GM18505 (cell line): ENCODE measurements around the gene MTSS2.
"Not testable (repeated sequence)": the region's sequence is repeated elsewhere in the genome, so short reads cannot be mapped to it uniquely, and the experiment has no call there.

ENCODE experiments used
- ATAC-seq: cut with Tn5 transposase; IDR thresholded peaks from one replicate; pipeline ENCODE4 v1.9.1; 2021; ENCODE audit not compliant: unreplicated experiment
- POLR2A ChIP-seq: IDR thresholded peaks from 4 replicates; pipeline ENCODE4 v1.6.1; 2011; ENCODE audit warnings: borderline replicate concordance; ENCODE audit not compliant: insufficient read depth, insufficient read length; ENCODE audit errors: extremely low read depth

The MTSS2 gene

GRCh38 chr16:70675851-70676513 lies 9.9 kb downstream of the MTSS2 start:
- no peak for ATAC-seq
- no peak for TF ChIP-seq POLR2A

DNA sequence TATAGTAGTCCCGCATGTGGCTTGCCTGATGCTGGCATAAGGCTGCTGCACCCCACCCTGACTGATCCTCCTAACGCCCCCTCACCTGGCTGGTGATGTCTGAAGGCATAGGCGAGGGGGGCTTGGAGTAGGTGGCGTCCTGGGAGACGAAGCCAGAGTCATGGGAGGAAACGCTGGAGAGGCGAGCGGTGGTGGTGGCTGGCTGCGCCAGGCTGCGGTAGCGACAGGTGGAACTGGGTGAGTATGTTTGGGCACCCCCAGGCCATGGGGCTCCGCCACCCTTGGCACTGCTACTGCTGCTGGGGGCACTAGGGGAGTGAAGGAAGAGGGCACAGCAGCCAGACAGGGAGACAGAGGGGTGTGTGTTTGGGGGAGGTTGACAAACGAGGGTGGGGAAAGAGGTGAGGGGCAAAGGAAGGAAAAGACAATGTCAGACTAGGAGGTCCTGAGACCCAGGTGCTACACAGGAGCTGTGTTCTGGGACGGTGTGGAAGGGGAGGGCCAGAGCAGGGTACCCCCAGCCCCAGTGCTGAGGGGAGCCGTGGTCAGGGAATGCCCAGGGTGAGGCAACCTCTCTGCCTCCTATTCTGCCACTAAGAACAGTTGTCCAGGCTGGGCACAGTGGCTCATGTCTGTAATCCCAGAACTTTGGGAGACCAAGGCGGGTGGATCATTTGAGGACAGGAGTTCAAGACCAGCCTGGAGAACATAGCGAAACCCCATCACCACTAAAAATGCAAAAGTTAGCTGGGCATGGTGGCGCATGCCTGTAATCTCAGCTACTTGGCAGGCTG lies 11.4 kb downstream of the MTSS2 start:
- TF ChIP-seq POLR2A, result no peak
- ATAC-seq, result no peak

DNA sequence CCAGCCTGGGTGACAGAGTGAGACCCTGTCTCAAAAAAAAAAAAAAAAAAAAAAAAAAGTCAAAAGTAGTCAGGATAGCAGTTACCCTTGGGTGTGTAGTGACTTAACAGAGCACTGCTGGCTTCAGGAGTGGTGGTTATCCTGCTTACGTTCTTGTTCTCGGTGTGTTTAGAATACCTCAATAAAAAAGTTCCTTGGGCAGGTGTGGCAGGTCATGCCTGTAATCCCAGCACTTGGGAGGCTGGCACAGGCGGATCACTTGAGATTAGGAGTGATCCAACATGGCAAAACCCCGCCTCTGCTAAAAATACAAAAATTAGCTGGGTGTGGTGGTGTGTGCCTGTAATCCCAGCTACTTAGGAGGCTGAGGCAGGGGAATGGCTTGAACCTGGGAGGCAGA lies 14.9 kb downstream of the MTSS2 start:
- not testable (repeated sequence) for ATAC-seq

DNA sequence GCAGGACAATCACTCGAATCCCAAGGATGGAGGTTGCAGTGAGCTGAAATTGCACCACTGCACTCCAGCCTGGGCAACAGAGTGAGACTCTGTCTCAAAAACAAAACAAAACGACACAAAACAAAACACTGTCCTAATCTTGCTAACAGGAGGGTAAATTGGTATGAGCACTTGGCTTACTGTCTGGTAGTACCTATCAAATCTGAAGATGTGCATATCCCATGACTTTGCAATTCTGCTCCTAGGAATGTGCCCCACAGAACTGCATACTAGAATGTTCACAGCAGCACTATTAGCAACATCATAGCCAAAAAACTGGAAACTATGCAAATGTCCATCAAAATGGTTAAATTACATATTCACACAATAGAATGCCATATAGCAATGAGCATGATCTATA lies 15.7 kb downstream of the MTSS2 start:
- no peak for TF ChIP-seq POLR2A
- ATAC-seq, result no peak

DNA sequence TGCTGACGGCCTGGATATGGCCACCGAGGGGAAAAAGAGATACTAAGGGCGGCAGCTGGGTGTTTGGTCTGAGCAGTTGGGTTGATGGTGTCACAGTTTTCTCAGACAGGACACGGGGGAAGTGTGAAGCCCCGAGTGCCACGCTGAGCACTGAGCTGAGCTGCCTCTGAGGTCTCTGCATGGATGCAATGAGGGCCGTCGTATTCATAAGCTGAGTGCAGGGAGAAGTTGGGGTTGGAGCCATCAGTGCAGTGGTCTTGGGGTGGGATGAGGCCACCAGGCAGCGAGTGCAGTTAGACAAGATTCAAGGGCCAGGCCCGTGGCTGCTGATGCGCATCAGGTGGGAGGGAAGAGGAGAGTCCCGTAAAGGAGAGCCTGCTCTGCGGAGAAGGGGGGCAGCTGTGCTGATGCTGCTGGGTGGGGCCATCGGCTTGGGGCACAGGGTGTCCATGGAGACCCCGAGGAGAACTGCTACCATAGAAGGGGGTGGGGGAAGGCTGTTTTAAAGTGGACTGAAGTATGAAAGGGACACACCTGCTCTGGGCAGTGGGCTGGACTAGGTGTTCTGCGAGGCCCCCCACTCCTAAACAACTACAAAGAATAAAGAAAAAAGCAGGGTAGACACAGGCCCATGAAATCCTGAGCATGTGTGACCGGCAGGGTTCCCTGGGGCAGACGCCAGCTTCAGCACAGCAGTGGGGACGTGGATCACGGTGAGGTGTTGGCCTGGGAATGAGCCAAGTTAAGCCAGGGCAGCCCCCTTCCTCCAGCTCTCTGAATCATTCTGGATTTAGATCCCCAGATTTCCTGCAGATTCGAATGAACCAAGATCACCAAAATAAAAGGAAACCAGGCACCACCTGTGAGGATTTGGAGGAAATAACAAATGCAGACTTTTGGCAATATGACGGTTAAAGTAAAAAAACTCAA lies 19.8 kb downstream of the MTSS2 start:
- TF ChIP-seq POLR2A, result no peak
- no peak for ATAC-seq

- no peak for ATAC-seq
- TF ChIP-seq POLR2A, result no peak
These were observed 20.6 kb downstream of the MTSS2 start for GRCh38 chr16:70665113-70665694.

DNA sequence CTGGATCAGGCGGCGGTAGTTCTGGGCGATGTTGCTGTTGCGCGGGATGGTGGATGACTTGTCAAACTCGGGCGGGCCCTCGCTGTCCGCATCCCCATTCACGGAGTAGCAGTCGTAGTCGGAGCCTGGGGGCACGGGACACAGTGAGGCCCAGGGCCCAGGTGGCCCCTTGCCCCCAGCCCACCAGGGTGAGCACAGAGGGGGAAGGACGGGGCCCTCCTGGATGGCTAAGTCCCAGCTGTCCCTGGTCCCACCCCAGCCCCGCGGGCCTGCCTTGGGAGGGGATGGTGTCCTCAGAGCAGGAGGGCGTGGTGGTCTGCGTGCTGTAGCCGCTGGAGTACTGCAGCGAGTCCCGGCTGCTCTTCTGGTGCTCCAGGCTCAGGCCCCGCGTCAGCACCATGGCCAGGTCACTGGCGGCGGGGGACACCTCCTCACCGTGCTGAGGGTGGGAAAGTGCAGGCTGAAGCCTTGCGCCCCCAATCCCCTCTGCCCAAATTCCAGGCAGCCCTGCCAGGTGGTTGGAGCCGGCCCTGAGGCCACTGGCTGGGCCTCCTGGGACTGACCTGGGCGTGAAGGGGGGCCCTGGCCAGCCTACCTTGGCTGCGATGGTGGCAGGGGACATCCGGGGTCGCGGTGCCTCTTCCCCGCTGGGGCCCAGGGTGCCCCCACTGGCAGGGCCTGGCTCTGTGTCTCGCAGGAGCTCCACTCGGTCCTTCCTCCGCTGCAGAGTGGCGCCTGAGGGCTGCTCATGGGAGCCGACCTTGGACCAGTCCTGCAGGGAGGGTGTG lies 21.3 kb downstream of the MTSS2 start:
- ATAC-seq, result no peak
- TF ChIP-seq POLR2A, result no peak

DNA sequence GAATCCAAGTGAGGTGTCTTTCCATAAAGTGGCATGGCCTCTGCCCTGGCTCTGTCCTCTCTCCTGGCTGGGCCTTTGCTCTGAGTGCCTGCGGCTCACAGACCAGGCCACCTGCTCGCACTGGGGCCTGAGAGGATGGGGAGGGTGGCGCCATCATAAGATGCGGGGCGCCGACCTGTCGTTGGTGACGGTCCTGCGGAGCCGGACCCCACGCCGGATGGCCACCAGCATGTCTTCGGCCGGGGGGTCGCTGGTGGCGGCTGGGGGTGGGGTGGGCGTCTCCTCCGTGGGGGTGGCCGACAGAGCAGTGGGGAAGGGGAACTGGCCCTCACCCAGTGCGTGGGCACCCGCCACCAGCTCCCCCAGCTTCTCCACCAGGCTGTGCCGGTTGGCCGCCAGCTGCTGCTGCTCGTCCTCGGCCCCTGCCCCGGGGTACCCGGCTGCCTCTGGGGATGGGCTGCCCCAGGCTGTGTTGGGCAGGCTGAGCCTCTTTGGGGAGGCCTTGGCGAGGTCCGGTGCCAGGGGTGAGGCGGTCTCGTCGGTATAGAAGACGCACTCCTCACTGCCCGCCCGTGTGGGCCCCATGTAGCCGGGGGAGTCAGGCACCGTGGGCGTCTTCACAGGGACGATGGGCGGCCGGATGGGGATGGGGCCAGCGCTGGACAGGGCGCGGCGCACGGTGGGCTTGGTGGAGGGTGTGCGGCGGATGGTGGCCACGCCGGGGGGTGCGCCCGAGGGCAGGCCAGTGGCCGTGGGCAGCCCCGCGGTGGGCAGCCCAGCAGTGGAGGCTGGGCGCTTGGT lies 22.1 kb downstream of the MTSS2 start:
- no peak for ATAC-seq
- no peak for TF ChIP-seq POLR2A

DNA sequence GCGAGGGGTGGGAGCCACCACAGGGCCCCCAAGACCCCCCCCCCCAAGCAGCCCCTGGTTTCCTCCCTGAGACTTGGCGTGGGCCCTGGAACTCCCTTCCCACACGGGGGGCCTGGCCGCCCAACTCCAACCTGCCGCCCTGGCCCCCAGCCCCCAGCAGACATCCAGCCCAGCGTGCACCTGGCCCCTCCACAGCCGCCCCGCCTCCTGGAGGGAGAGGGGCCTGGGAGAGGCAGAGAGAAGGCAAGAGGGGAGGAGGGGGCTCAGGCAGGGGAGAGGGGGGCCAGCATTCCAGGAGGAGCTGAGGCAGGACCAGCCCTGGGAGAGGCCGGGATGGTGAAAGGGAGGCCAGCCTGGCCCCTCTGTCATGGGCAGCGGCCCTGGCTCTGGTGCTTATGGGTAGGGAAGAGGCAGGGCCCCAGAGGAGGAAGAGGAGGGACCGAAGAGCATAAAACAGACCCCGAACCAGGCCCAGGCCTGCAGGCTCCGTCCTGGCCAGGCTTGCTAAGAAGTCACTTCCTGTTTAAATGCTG lies 22.8 kb downstream of the MTSS2 start:
- no peak for TF ChIP-seq POLR2A
- ATAC-seq, result no peak

DNA sequence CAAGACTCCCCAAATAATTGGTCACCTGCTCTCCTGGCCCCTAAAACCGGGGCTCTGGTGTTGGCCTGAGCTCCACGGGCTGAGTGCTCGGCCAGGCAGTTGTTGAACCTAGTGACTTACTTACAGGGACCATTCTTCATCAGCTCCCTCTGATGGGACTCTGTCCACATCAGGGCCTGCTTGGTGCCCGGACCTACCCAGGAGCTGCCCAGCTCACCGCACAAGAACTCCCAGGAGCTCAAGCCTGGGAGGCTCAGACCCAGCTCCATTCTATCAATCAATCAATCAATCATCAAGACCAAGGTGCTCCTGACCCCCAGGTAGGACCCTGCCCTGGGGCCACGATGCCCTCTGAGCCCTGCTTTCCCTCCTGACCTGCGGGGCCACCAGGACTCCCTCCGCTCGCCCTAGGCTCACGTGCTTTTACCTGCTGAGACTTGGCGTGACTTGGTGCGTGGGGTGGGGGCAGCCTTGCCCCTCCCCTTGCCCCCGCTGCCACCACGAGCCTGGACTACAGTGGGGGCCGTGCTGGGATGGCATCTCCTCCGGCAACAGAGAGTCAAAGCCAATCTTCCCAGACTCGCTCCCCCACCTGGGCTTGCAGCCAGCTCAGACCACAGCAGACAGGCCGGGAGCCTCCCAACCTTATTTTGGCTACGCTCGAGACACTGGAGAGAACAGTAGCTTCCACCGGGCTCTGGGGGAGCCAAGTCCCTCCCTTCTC lies 23.8 kb downstream of the MTSS2 start:
- no peak for TF ChIP-seq POLR2A
- no peak for ATAC-seq

DNA sequence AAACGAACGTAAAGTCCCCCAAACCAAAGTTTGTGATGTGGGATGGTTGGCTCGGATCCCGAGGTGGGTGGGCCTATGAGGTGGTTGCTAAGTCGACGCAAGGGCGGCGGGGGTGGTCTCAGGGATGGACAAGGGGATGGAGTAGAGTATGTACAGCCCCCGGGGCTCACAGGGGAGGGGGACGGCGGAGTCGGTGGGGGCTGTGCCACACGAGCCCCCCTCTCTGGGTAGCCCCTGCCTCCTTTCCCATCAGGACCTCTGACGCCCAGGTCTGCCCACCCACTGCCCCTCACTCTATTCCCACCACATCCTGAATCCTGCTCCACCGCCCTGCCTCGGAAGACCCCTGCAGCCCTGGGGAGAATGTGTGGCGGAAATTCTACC lies 24.3 kb downstream of the MTSS2 start:
- ATAC-seq, result no peak
- no peak for TF ChIP-seq POLR2A
